Adrenal gland (tissue), 5 donors: Measurements from ENCODE around the gene CTU2.

Experiments
- POLR2A ChIP-seq, 2 donors: fragments of 450-650 bp; IDR thresholded peaks; one replicate each; pipeline ENCODE4 v1.6.1; 2017; ENCODE audit warnings: antibody characterized with exemption in 2 of 2, mild to moderate bottlenecking in 2 of 2, moderate library complexity in 1 of 2
- TF ChIP-seq, protein P1 (sequence below), 6 experiments: fragments of 450-650 bp in 4 of 6; fragments of 200-600 bp in 2 of 6; sonication (generic) in 1 of 6; IDR thresholded peaks; 1 replicate in 5 of 6; 2 replicates in 1 of 6; pipeline versions ENCODE4 v1.5.1 to v1.8.0; 2016 to 2021; ENCODE audit warnings: antibody characterized with exemption in 6 of 6, mild to moderate bottlenecking in 2 of 6, moderate library complexity in 1 of 6
- donor health status: DM: no; HTN: no; CAD: no.

GRCh38 chr16:88671806-88672205 lies 34.5 kb upstream of the CTU2 start:
- TF ChIP-seq, protein P1, sequence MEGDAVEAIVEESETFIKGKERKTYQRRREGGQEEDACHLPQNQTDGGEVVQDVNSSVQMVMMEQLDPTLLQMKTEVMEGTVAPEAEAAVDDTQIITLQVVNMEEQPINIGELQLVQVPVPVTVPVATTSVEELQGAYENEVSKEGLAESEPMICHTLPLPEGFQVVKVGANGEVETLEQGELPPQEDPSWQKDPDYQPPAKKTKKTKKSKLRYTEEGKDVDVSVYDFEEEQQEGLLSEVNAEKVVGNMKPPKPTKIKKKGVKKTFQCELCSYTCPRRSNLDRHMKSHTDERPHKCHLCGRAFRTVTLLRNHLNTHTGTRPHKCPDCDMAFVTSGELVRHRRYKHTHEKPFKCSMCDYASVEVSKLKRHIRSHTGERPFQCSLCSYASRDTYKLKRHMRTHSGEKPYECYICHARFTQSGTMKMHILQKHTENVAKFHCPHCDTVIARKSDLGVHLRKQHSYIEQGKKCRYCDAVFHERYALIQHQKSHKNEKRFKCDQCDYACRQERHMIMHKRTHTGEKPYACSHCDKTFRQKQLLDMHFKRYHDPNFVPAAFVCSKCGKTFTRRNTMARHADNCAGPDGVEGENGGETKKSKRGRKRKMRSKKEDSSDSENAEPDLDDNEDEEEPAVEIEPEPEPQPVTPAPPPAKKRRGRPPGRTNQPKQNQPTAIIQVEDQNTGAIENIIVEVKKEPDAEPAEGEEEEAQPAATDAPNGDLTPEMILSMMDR (IDR thresholded peaks at IDR 0.05): no peak
- TF ChIP-seq POLR2A (IDR thresholded peaks at IDR 0.05): no peak
